ENCODE measurements around the gene UBE2Q2. TPM values are rescaled to one million over a fixed set of nuclear protein-coding genes. Genes with fewer than 3 reads are reported as not detected.
"Not testable (repeated sequence)": the region's sequence is repeated elsewhere in the genome, so short reads cannot be mapped to it uniquely, and the experiment has no call there.

UBE2Q2 gene
- polyA plus RNA-seq, 3 donors: 13.6 to 22.1 (median 20.9) TPM

DNA sequence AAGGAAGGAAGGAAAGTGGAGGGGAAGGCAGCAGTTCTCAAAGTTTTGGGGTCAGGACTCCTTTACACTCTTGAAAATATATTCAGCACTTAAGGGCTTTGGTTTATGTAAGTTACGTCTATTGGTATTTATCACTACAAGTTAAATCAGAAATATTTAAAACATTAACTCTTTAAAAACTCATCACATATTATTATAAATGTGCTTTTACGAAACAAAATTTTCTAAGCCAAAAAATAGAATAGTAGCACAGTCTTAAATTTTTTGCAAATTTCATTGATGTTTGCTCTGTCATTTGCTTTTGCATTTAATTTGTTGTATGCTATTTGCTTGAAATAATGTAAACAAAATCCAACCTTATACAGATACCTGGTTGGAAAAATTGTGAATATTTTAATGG, 7.5 kb downstream of the UBE2Q2 start:
- Histone ChIP-seq H3K79me2 (ENCODE audit: insufficient read depth, low read length) (peaks cover 100% of the 10 kb centered on the region), H3K27ac (ENCODE audit: low read depth in 1 of 2, low read length in 2 of 2) (no peak overlapping the region), H3K9ac (ENCODE audit: insufficient read depth, low read length, poor library complexity, severe bottlenecking) (no peak overlapping the region), H3K36me3 (replicated peaks in 1 of 2; ENCODE audit: control insufficient read depth in 1 of 2, insufficient read depth in 2 of 2, low read length in 2 of 2) (peaks cover 13 to 20% of the 10 kb centered on the region in 2 donors), H4K20me1 (ENCODE audit: insufficient read depth, low read length) (peaks cover 56% of the 10 kb centered on the region), H3K4me3 (replicated peaks in 1 of 3; ENCODE audit: low read depth in 2 of 3, low read length in 3 of 3) (no peak overlapping the region), H2AFZ (ENCODE audit: insufficient read depth, low read depth, low read length, poor library complexity, severe bottlenecking) (no peak overlapping the region), H3K4me1 (ENCODE audit: control insufficient read depth in 1 of 2, insufficient read depth in 2 of 2, low read length in 2 of 2) (peaks cover 20 to 36% of the 10 kb centered on the region in 2 donors), H3K4me2 (replicated peaks; ENCODE audit: extremely low read depth, low read length, poor library complexity, severe bottlenecking) (no peak overlapping the region), H3K9me3 (replicated peaks in 1 of 2; ENCODE audit: control insufficient read depth in 1 of 2, insufficient read depth in 1 of 2, low read length in 2 of 2) (no peaks in the 10 kb centered on the region), H3K27me3 (ENCODE audit: control insufficient read depth in 2 of 2, insufficient read depth in 2 of 2, low read length in 2 of 2) (no peaks in the 10 kb centered on the region)
- Mint-ChIP-seq H3K9me3 (no peaks in the 10 kb centered on the region), H3K27ac (peak overlapping the region in 1 of 7 donors; percentile 46), H3K36me3 (peaks cover 11 to 19% of the 10 kb centered on the region in 2 donors), H3K27me3 (ENCODE audit: low read depth in 3 of 3) (peaks cover 0 to 2% (median 0%) of the 10 kb centered on the region in 3 donors), H3K4me1 (peaks cover 55% of the 10 kb centered on the region), H3K4me3 (no peak overlapping the region)
- TF ChIP-seq, protein P1, sequence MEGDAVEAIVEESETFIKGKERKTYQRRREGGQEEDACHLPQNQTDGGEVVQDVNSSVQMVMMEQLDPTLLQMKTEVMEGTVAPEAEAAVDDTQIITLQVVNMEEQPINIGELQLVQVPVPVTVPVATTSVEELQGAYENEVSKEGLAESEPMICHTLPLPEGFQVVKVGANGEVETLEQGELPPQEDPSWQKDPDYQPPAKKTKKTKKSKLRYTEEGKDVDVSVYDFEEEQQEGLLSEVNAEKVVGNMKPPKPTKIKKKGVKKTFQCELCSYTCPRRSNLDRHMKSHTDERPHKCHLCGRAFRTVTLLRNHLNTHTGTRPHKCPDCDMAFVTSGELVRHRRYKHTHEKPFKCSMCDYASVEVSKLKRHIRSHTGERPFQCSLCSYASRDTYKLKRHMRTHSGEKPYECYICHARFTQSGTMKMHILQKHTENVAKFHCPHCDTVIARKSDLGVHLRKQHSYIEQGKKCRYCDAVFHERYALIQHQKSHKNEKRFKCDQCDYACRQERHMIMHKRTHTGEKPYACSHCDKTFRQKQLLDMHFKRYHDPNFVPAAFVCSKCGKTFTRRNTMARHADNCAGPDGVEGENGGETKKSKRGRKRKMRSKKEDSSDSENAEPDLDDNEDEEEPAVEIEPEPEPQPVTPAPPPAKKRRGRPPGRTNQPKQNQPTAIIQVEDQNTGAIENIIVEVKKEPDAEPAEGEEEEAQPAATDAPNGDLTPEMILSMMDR (IDR thresholded peaks at IDR 0.05): no peak
- no CpG with 5 or more reads among the region's 2 CpGs for WGBS (ENCODE audit: insufficient coverage)
- intact Hi-C loops (cut with micrococcal nuclease): no loop called here
- DNase-seq: no peak

DNA sequence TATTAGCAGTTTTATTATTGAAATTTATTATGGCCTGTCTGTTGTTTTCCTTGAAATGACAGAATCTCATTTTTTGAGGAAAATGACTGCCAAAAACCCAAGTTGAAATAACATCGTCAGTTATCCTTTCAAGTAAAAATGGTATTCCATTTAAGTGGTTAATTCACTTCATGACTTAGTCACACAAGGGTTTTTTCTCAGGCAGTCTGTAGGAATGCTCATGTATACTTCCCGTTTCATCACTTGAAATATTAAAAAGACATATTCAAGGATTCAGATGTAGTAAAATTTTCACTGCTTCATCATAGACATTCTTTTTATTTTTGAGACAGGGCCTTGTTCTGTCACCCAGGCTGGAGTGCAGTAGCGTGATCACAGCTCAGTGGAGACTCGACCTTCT, 8.3 kb downstream of the UBE2Q2 start:
- Mint-ChIP-seq H3K36me3 (peaks cover 17 to 28% of the 10 kb centered on the region in 2 donors), H3K4me3 (peak overlapping the region; percentile 9 to 26), H3K4me1 (peaks cover 49% of the 10 kb centered on the region), H3K27ac (peak overlapping the region in 3 of 7 donors; percentile 16 to 70 (median 35))
- peaks cover 14 to 27% of the 10 kb centered on the region in 2 donors for H3K36me3 ChIP-seq (replicated peaks in 1 of 2; ENCODE audit: control insufficient read depth in 1 of 2, insufficient read depth in 2 of 2, low read length in 2 of 2)
- peak overlapping the region; percentile 30 for H3K4me2 ChIP-seq (replicated peaks; ENCODE audit: extremely low read depth, low read length, poor library complexity, severe bottlenecking)
- peak overlapping the region in 1 of 2 donors; percentile 60 for H3K27ac ChIP-seq (ENCODE audit: low read depth in 1 of 2, low read length in 2 of 2)
- H3K79me2 ChIP-seq (ENCODE audit: insufficient read depth, low read length): peaks cover 99% of the 10 kb centered on the region
- H3K27me3 ChIP-seq (ENCODE audit: control insufficient read depth in 2 of 2, insufficient read depth in 2 of 2, low read length in 2 of 2); H3K9me3 ChIP-seq (replicated peaks in 1 of 2; ENCODE audit: control insufficient read depth in 1 of 2, insufficient read depth in 1 of 2, low read length in 2 of 2); H3K9me3 Mint-ChIP-seq; H3K9ac ChIP-seq (ENCODE audit: insufficient read depth, low read length, poor library complexity, severe bottlenecking); H2AFZ ChIP-seq (ENCODE audit: insufficient read depth, low read depth, low read length, poor library complexity, severe bottlenecking); H3K27me3 Mint-ChIP-seq (ENCODE audit: low read depth in 3 of 3); intact Hi-C loops (cut with micrococcal nuclease): not testable (repeated sequence)
- peaks cover 16 to 30% of the 10 kb centered on the region in 2 donors for H3K4me1 ChIP-seq (ENCODE audit: control insufficient read depth in 1 of 2, insufficient read depth in 2 of 2, low read length in 2 of 2)
- peak overlapping the region in 1 of 3 experiments; percentile 27 for H3K4me3 ChIP-seq (replicated peaks in 1 of 3; ENCODE audit: low read depth in 2 of 3, low read length in 3 of 3)
- DNase-seq: peak in 2 of 3 donors; percentile 12 to 25
- H4K20me1 ChIP-seq (ENCODE audit: insufficient read depth, low read length): peaks cover 53% of the 10 kb centered on the region
- WGBS (ENCODE audit: insufficient coverage): 92% methylated on average over 2 of the region's 4 CpGs

Measured in CD14-positive monocyte (primary cell).